ENCODE results near the gene DAZAP2.

Gene DAZAP2

GRCh38 chr12:51238510-51239334, at the start of gene DAZAP2:
Gene DAZAP2 (plus strand): TSS chr12:51238826. CDS start chr12:51238908, 82 bp downstream.
- peak; percentile 96 for DNase-seq

GRCh38 chr12:51189790-51190355, 48.8 kb upstream of the DAZAP2 start:
- no peak for DNase-seq

- no peak for DNase-seq
Measured at GRCh38 chr12:51190820-51191219, 47.8 kb upstream of the DAZAP2 start.

GRCh38 chr12:51191516-51192283, 46.9 kb upstream of the DAZAP2 start:
- no peak for DNase-seq

- no peak for DNase-seq
Measured at GRCh38 chr12:51192284-51192671, 46.3 kb upstream of the DAZAP2 start.

GRCh38 chr12:51195841-51196240, 42.8 kb upstream of the DAZAP2 start:
- DNase-seq: no peak

- DNase-seq: no peak
Measured at GRCh38 chr12:51196547-51196946, 42.1 kb upstream of the DAZAP2 start.

GRCh38 chr12:51197736-51198567, 40.7 kb upstream of the DAZAP2 start:
- no peak for DNase-seq

- no peak for DNase-seq
Measured at GRCh38 chr12:51198568-51199365, 39.9 kb upstream of the DAZAP2 start.

GRCh38 chr12:51199366-51199945, 39.2 kb upstream of the DAZAP2 start:
- DNase-seq: no peak

- no peak for DNase-seq
Measured at GRCh38 chr12:51200156-51200555, 38.5 kb upstream of the DAZAP2 start.

GRCh38 chr12:51200806-51201205, 37.8 kb upstream of the DAZAP2 start:
- no peak for DNase-seq

GRCh38 chr12:51202718-51203117, 35.9 kb upstream of the DAZAP2 start:
- DNase-seq: no peak

- no peak for DNase-seq
Measured at GRCh38 chr12:51205350-51205749, 33.3 kb upstream of the DAZAP2 start.

GRCh38 chr12:51208016-51208660, 30.5 kb upstream of the DAZAP2 start:
- no peak for DNase-seq

GRCh38 chr12:51209259-51209658, 29.4 kb upstream of the DAZAP2 start:
- DNase-seq: no peak

GRCh38 chr12:51210690-51211395, 27.8 kb upstream of the DAZAP2 start:
- no peak for DNase-seq

- no peak for DNase-seq
Measured at GRCh38 chr12:51214895-51215294, 23.7 kb upstream of the DAZAP2 start.

GRCh38 chr12:51216642-51217041, 22.0 kb upstream of the DAZAP2 start:
- DNase-seq: no peak
